K562 (cell line): ENCODE data around the gene R3HDM1. TPM values are rescaled to one million over a fixed set of nuclear protein-coding genes. Genes with fewer than 3 reads are reported as not detected.

Experiments used
- ATAC-seq: fragments of 200-7000 bp; cut with Tn5 transposase; 3 replicates; pipeline ENCODE4 v1.9.1; 2020; ENCODE audit warnings: moderate library complexity
- BruUV-seq: library from RNA; stranded (reverse); fragments of 400-500 nt; replicated peaks from 2 replicates; lab custom pipeline; 2021; lab: Mats Ljungman, UMichigan
- CTCF ChIA-PET: fragments of 300-600 bp; formaldehyde crosslinking; extraction: SDS; loops from one replicate; lab custom pipeline; 2021; ENCODE audit warnings: low intra/inter-chr PET ratio; lab: Yijun Ruan, JAX
- POLR2A ChIA-PET: fragments of 300-600, 350-650 bp; sonication (Branson Sonifier 250); formaldehyde crosslinking; extraction: SDS; loops from one replicate; lab custom pipeline; 2021; ENCODE audit warnings: antibody characterized with exemption, inconsistent platforms; lab: Yijun Ruan, JAX
- DNase-seq, 4 experiments: peaks; one replicate each; pipeline versions ENCODE4 v3.0.0 to v3.0.0-alpha.2; 2011 to 2018; ENCODE audit warnings: low spot score in 3 of 4, mixed read lengths in 3 of 4; ENCODE audit errors: extremely low read depth in 1 of 4
- FAIRE-seq: peaks from 2 replicates; lab custom pipeline; 2011; peaks lifted over from hg19 to GRCh38; lab: Jason Lieb, UNC
- H2AFZ ChIP-seq: 2 replicates; pipeline ENCODE4 v1.6.0; 2011; ENCODE audit warnings: low read depth, low read length, control low read depth, inconsistent platforms
- H3K27ac ChIP-seq: fragments of 200-600 bp; 3 replicates; pipeline ENCODE4 v1.8.0; 2011; ENCODE audit warnings: low read depth, mild to moderate bottlenecking, control low read depth, inconsistent platforms, low read length, moderate library complexity, mixed read lengths; ENCODE audit errors: extremely low read depth
- H3K27me3 ChIP-seq, 2 experiments: fragments of 300-600 bp in 1 of 2; 2 replicates in 1 of 2; 3 replicates in 1 of 2; pipeline versions ENCODE4 v1.6.0 to v1.8.0; 2011; ENCODE audit warnings: inconsistent platforms in 2 of 2, low read length in 2 of 2, mild to moderate bottlenecking in 1 of 2, mixed read lengths in 1 of 2, moderate library complexity in 1 of 2; ENCODE audit not compliant: control insufficient read depth in 2 of 2, insufficient read depth in 2 of 2
- H3K36me3 ChIP-seq: fragments of 300-600 bp; 3 replicates; pipeline ENCODE4 v1.8.0; 2011; ENCODE audit warnings: mild to moderate bottlenecking, low read length, inconsistent platforms; ENCODE audit not compliant: control insufficient read depth, insufficient read depth
- H3K4me1 ChIP-seq, 2 experiments: fragments of 200-600 bp in 1 of 2; replicated peaks in 1 of 2; 2 replicates in 1 of 2; 3 replicates in 1 of 2; pipeline versions ENCODE4 v1.5.1 to v1.8.0; 2011; ENCODE audit warnings: inconsistent platforms in 2 of 2, low read length in 2 of 2, mild to moderate bottlenecking in 1 of 2, mixed read lengths in 1 of 2, moderate library complexity in 1 of 2; ENCODE audit not compliant: control insufficient read depth in 2 of 2, insufficient read depth in 2 of 2
- H3K4me2 ChIP-seq: 2 replicates; pipeline ENCODE4 v1.6.1; 2011; ENCODE audit warnings: low read length, control low read depth, inconsistent platforms, mixed read lengths; ENCODE audit not compliant: insufficient read depth
- H3K4me3 ChIP-seq: fragments of 200-600 bp; sonication (generic), shearing (Covaris generic); 2 replicates; pipeline ENCODE4 v1.5.1; 2016; ENCODE audit warnings: control low read depth, inconsistent platforms
- H3K79me2 ChIP-seq: fragments of 200-600 bp; 3 replicates; pipeline ENCODE4 v1.8.0; 2011; ENCODE audit warnings: low read length, inconsistent platforms; ENCODE audit not compliant: control insufficient read depth, insufficient read depth
- H3K9ac ChIP-seq, 2 experiments: 2 replicates each; pipeline versions ENCODE4 v1.6.0 to v1.6.1; 2011; ENCODE audit warnings: low read depth in 2 of 2, low read length in 2 of 2, control low read depth in 1 of 2, inconsistent platforms in 1 of 2, mild to moderate bottlenecking in 1 of 2, mixed read lengths in 1 of 2; ENCODE audit not compliant: insufficient read depth in 1 of 2
- H3K9me1 ChIP-seq: one replicate; pipeline ENCODE4 v1.6.0; 2011; ENCODE audit warnings: inconsistent platforms, mild to moderate bottlenecking, low read length, moderate library complexity; ENCODE audit not compliant: control insufficient read depth, insufficient read depth
- H3K9me3 ChIP-seq: replicated peaks from 2 replicates; pipeline ENCODE4 v1.5.1; 2011; ENCODE audit warnings: low read depth, low read length, inconsistent platforms; ENCODE audit not compliant: control insufficient read depth, insufficient read depth
- H4K20me1 ChIP-seq: replicated peaks from 2 replicates; pipeline ENCODE4 v1.6.1; 2011; ENCODE audit warnings: low read length, inconsistent platforms, mixed read lengths; ENCODE audit not compliant: control insufficient read depth, insufficient read depth
- ATF7 ChIP-seq: fragments of 450-650 bp; IDR thresholded peaks from 2 replicates; pipeline ENCODE4 v1.7.1; 2014; ENCODE audit warnings: mild to moderate bottlenecking, moderate library complexity
- BDP1 ChIP-seq: IDR thresholded peaks from 3 replicates; pipeline ENCODE4 v1.6.1; 2011; ENCODE audit not compliant: insufficient read length, insufficient read depth
- CHD4 ChIP-seq: fragments of 200-600 bp; sonication (generic); IDR thresholded peaks from 3 replicates; pipeline ENCODE4 v1.6.1; 2012; ENCODE audit warnings: low read depth, mild to moderate bottlenecking, mixed read lengths, low read length, inconsistent platforms; ENCODE audit not compliant: insufficient read depth, insufficient replicate concordance, poor library complexity, severe bottlenecking
- ESRRA ChIP-seq: fragments of 450-650 bp; IDR thresholded peaks from 2 replicates; pipeline ENCODE4 v1.6.1; 2014; ENCODE audit warnings: low read depth, mild to moderate bottlenecking, moderate library complexity, borderline replicate concordance
- FOXK2 ChIP-seq, 2 experiments: fragments of 450-650 bp; IDR thresholded peaks in 1 of 2; conservative IDR thresholded peaks in 1 of 2; 2 replicates each; pipeline ENCODE4 v1.6.1; 2016; ENCODE audit warnings: low read depth in 2 of 2, mild to moderate bottlenecking in 1 of 2
- NCOA2 ChIP-seq, 2 experiments: fragments of 450-650 bp; IDR thresholded peaks; 2 replicates each; pipeline ENCODE4 v1.6.1; 2018; ENCODE audit warnings: mild to moderate bottlenecking in 2 of 2, moderate library complexity in 1 of 2; ENCODE audit not compliant: partially characterized antibody in 2 of 2
- ZBTB17 ChIP-seq: fragments of 450-650 bp; formaldehyde crosslinking; IDR thresholded peaks from 2 replicates; pipeline ENCODE4 v1.4.0; 2020; ENCODE audit warnings: mild to moderate bottlenecking
- ZNF695 ChIP-seq: fragments of 450-650 bp; formaldehyde crosslinking; IDR thresholded peaks from 2 replicates; pipeline ENCODE4 v1.4.0; 2020; ENCODE audit warnings: mild to moderate bottlenecking, moderate library complexity
- WGBS: fragments of 100-300 bp; shearing (Covaris generic); methylation state at CpG from one replicate; pipeline ENCODE4 v1.1.6; 2016; ENCODE audit warnings: low coverage, mixed read lengths; ENCODE audit not compliant: insufficient coverage; ENCODE audit errors: missing lambda C conversion rate; 5-methylcytosine and 5-hydroxymethylcytosine counted together
- in situ Hi-C: fragments of 300-500 bp; cut with MboI; formaldehyde crosslinking; loops from 4 replicates; pipeline ENCODE4 v1.15.0; 2018; ENCODE audit warnings: inconsistent platforms, mixed read lengths
- intact Hi-C: fragments of 100-400 bp; cut with micrococcal nuclease; formaldehyde crosslinking; loops from 2 replicates; pipeline ENCODE4 v1.14.2; 2022
- polyA plus RNA-seq, 8 experiments: library from polyadenylated mRNA; depleted of rRNA in 4 of 8; stranded (reverse) in 5 of 8; unstranded in 3 of 8; fragments of >200 nt; fragmentation: Nextera tagmentation in 2 of 8; fragmentation: Illumina TruSeq in 1 of 8; extraction: Ambion mirVana in 2 of 8; extraction: Trizol in 1 of 8; gene quantifications; 2 replicates each; pipeline versions ENCODE4 v1.2.1 to v1.2.3, GENCODE V29; 2011 to 2014; ENCODE audit warnings: inconsistent platforms in 1 of 8, missing spikeins in 1 of 8
- total RNA-seq, 7 experiments: library from RNA; depleted of rRNA in 6 of 7; stranded (reverse); fragments of >200 nt in 6 of 7; fragmentation: Illumina TruSeq in 2 of 7; extraction: Trizol in 2 of 7; gene quantifications; 2 replicates each; pipeline versions ENCODE4 v1.2.1 to v1.2.3, GENCODE V29; 2011 to 2021; ENCODE audit warnings: low replicate concordance in 1 of 7
- TF ChIP-seq, protein P1 (sequence below): fragments of 200-600 bp; sonication (generic); IDR thresholded peaks from one replicate; pipeline ENCODE4 v1.6.1; 2012; ENCODE audit warnings: mild to moderate bottlenecking, low read depth, low read length, inconsistent platforms

The R3HDM1 gene
- total and polyA plus RNA-seq, 9 of the 15 experiments (the other 6 are each of a cell fraction or from before 2014, with no cell fraction given) = 12.4 to 89.4 (median 31.0) TPM

DNA sequence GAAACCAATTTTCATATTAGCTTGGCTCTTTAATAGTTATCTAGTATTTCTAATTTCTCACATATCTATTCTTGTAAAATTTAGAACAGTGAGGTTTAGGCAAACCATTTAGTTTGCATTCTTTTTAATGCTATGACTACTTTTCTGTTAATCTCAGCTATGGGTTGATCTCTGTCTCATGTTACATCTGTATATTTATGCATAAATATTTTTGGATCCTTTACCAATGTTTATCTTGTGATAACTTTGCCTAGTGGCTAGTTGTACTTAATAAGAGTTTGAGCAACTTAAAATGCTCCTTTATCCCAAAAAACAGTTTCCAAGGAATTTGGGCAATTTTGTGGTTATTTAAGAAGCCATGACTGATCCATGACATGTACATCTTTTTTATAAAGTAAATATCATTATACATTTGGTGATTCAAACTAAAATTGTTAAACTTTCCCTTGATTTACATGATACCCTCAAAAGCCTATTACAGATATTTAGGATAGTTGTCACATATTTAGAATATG, 86.3 kb downstream of the R3HDM1 start (continued):
- TF ChIP-seq NCOA2 (IDR thresholded peaks at IDR 0.05; ENCODE audit: partially characterized antibody in 2 of 2) = no peak
- TF ChIP-seq, all 486 proteins: peak for 0

DNA sequence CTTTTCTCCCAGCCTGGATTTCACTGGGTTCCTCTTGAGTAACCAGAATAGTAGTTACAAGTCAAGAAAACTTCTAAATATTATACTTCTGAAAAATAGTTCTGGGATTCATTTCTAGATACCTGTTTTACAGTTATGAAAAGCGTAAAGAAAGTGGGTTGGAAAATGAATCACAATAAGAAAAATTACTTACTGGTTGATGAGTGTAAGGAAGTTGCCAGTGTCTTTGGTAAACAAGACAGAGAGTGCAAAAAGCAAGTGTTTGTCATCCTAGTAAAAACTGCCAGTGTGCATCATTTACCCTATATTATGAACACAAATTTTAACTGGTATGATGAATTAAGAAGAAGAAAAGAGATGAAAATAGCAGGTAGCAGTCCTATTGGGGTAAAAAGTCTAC, 88.9 kb downstream of the R3HDM1 start:
- FAIRE-seq = no peak
- Histone ChIP-seq H3K36me3 (peaks cover 19% of the 10 kb centered on the region; the same call in 2 of the 3 replicates), H3K27me3 (no peaks in the 10 kb centered on the region), H3K9me1 (no peaks in the 10 kb centered on the region), H2AFZ (no peak overlapping the region), H3K4me1 (no peaks in the 10 kb centered on the region), H3K79me2 (no peaks in the 10 kb centered on the region), H3K9me3 (no peaks in the 10 kb centered on the region), H3K27ac (no peak overlapping the region), H3K4me3 (no peak overlapping the region), H3K4me2 (no peak overlapping the region), H4K20me1 (no peaks in the 10 kb centered on the region), H3K9ac (no peak overlapping the region)
- no TSS peak for BruUV-seq
- intact Hi-C loops (no loop called here), in situ Hi-C loops (no loop called here)
- 100% methylated on average over 1 of the region's 1 CpG for whole genome bisulfite sequencing
- ChIA-PET POLR2A (no interaction called here), CTCF (no interaction called here)
- DNase-seq = no peak
- no peak for ATAC-seq
- TF ChIP-seq ZNF695 (CRISPR knock-in tag) = no peak
- no peak for TF ChIP-seq ATF7
- TF ChIP-seq FOXK2 (conservative IDR thresholded peaks at IDR 0.05 in 1 of 2, IDR thresholded peaks at IDR 0.05 in 1 of 2; ENCODE audit: low read depth in 2 of 2) = no peak
- TF ChIP-seq BDP1 = no peak
- no peak for TF ChIP-seq ESRRA
- TF ChIP-seq ZBTB17 = no peak
- TF ChIP-seq CHD4 = no peak
- TF ChIP-seq, protein P1, sequence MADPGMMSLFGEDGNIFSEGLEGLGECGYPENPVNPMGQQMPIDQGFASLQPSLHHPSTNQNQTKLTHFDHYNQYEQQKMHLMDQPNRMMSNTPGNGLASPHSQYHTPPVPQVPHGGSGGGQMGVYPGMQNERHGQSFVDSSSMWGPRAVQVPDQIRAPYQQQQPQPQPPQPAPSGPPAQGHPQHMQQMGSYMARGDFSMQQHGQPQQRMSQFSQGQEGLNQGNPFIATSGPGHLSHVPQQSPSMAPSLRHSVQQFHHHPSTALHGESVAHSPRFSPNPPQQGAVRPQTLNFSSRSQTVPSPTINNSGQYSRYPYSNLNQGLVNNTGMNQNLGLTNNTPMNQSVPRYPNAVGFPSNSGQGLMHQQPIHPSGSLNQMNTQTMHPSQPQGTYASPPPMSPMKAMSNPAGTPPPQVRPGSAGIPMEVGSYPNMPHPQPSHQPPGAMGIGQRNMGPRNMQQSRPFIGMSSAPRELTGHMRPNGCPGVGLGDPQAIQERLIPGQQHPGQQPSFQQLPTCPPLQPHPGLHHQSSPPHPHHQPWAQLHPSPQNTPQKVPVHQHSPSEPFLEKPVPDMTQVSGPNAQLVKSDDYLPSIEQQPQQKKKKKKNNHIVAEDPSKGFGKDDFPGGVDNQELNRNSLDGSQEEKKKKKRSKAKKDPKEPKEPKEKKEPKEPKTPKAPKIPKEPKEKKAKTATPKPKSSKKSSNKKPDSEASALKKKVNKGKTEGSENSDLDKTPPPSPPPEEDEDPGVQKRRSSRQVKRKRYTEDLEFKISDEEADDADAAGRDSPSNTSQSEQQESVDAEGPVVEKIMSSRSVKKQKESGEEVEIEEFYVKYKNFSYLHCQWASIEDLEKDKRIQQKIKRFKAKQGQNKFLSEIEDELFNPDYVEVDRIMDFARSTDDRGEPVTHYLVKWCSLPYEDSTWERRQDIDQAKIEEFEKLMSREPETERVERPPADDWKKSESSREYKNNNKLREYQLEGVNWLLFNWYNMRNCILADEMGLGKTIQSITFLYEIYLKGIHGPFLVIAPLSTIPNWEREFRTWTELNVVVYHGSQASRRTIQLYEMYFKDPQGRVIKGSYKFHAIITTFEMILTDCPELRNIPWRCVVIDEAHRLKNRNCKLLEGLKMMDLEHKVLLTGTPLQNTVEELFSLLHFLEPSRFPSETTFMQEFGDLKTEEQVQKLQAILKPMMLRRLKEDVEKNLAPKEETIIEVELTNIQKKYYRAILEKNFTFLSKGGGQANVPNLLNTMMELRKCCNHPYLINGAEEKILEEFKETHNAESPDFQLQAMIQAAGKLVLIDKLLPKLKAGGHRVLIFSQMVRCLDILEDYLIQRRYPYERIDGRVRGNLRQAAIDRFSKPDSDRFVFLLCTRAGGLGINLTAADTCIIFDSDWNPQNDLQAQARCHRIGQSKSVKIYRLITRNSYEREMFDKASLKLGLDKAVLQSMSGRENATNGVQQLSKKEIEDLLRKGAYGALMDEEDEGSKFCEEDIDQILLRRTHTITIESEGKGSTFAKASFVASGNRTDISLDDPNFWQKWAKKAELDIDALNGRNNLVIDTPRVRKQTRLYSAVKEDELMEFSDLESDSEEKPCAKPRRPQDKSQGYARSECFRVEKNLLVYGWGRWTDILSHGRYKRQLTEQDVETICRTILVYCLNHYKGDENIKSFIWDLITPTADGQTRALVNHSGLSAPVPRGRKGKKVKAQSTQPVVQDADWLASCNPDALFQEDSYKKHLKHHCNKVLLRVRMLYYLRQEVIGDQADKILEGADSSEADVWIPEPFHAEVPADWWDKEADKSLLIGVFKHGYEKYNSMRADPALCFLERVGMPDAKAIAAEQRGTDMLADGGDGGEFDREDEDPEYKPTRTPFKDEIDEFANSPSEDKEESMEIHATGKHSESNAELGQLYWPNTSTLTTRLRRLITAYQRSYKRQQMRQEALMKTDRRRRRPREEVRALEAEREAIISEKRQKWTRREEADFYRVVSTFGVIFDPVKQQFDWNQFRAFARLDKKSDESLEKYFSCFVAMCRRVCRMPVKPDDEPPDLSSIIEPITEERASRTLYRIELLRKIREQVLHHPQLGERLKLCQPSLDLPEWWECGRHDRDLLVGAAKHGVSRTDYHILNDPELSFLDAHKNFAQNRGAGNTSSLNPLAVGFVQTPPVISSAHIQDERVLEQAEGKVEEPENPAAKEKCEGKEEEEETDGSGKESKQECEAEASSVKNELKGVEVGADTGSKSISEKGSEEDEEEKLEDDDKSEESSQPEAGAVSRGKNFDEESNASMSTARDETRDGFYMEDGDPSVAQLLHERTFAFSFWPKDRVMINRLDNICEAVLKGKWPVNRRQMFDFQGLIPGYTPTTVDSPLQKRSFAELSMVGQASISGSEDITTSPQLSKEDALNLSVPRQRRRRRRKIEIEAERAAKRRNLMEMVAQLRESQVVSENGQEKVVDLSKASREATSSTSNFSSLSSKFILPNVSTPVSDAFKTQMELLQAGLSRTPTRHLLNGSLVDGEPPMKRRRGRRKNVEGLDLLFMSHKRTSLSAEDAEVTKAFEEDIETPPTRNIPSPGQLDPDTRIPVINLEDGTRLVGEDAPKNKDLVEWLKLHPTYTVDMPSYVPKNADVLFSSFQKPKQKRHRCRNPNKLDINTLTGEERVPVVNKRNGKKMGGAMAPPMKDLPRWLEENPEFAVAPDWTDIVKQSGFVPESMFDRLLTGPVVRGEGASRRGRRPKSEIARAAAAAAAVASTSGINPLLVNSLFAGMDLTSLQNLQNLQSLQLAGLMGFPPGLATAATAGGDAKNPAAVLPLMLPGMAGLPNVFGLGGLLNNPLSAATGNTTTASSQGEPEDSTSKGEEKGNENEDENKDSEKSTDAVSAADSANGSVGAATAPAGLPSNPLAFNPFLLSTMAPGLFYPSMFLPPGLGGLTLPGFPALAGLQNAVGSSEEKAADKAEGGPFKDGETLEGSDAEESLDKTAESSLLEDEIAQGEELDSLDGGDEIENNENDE = no peak
